VCaP (cell line): ENCODE measurements around the gene C1orf210.
A peak's percentile ranks its signal among the peaks of the same experiment; 100 is the strongest.

Experiments
- H3K27ac ChIP-seq: fragments of 450-650 bp; 2 replicates; pipeline ENCODE4 v1.5.1; 2017
- TF ChIP-seq, protein P1 (sequence below): fragments of 450-650 bp; conservative IDR thresholded peaks from 2 replicates; pipeline ENCODE4 v1.5.1; 2017; ENCODE audit warnings: mild to moderate bottlenecking, moderate library complexity

C1orf210 gene

DNA sequence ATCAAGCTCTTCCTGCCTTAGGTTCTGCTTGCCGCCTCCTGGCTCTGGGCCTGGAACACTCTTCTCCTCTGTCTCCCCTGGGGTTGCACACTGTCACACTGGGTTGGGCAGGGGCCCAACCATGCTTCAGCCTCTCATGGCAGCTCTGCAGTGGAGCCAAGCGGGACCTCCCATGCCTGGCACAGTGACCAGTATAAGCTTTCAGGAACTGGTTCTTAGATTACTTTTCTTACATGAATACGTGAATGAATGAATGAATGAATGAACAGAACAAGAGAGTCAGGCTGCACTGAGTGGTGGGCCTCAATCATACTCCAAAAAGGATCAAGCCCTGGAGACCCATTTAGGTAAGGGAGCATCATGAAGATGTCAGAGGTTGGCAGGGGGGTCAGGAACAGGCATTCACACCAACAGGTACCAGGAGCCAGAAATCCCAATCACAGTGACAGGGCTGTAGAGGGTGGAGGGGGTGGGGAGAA lies 46.4 kb downstream of the C1orf210 start:
- H3K27ac ChIP-seq: no peak overlapping the region
- TF ChIP-seq, protein P1, sequence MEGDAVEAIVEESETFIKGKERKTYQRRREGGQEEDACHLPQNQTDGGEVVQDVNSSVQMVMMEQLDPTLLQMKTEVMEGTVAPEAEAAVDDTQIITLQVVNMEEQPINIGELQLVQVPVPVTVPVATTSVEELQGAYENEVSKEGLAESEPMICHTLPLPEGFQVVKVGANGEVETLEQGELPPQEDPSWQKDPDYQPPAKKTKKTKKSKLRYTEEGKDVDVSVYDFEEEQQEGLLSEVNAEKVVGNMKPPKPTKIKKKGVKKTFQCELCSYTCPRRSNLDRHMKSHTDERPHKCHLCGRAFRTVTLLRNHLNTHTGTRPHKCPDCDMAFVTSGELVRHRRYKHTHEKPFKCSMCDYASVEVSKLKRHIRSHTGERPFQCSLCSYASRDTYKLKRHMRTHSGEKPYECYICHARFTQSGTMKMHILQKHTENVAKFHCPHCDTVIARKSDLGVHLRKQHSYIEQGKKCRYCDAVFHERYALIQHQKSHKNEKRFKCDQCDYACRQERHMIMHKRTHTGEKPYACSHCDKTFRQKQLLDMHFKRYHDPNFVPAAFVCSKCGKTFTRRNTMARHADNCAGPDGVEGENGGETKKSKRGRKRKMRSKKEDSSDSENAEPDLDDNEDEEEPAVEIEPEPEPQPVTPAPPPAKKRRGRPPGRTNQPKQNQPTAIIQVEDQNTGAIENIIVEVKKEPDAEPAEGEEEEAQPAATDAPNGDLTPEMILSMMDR: no peak

DNA sequence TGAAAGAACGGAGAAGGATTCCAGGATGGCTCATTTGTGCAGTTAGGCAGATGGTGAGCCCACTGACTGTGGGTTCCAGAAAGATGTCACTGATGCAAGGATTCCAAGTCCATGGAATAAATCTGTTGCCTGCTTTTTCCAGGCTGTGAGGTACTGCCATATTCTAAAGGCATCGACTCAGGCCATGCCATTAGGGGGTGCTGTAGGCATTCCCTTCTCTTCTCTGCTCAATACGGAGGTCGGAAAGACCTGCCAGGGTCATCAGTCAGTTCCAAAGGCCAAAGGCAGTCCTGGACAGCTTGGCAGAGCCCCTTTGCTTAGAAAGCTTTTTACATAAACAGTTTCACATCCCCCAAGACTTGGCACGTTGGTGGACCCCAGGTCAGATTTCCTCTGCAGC lies 47.3 kb downstream of the C1orf210 start:
- peak overlapping the region; percentile 99; the same call in 1 of the 2 replicates for H3K27ac ChIP-seq
- TF ChIP-seq, protein P1: peak; percentile 55

DNA sequence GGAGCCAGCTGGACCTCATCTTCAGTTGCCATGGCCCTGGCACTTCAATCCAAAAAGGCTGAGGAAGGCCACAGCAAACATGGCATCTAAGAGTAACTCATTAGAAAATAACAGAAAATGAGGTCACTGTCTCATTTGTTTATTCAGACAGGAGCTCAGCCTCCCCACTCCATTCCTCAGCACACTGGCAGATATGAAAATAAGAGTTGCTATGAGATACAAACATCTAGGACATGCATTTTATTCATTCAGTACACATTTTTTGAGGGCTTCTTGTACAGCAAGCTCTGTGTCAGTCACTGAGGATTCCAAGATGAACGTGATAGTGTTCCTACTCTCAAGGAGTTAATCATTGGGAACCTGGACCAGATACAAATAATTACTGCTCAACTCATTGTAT lies 48.3 kb downstream of the C1orf210 start:
- H3K27ac ChIP-seq: peak overlapping the region; percentile 99
- TF ChIP-seq, protein P1: no peak

DNA sequence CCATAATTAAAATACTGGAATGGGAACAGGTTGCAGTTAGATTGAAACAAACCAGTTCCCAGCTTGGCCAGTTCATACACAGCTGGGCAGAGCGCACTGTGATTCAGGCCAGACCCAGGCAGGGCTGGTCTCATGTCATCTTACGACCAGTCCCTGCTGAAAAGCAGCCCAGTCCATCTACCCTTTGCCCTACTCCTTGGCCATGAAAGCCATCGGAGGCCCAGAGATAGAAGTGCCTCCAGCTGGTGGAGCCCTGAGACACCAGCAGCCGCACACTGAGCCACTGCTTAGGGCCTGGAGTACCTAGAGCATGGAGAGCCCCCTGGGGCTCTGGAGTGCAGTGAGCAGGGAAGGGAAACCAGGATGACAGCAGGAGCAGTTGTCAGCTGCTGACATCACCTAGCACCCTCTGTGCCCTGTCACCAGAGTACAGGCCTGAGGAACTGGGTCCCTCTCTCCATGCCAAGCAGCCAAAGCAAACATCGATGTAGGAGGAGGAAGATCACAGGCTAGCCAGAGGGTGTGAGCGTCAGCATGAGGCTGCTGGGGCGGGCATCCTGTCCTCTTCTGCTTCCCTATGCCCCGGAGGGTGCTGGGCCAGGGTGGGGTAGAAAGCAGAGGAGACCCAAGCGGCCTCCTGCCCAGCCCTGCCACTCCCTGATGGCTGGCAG lies 49.8 kb downstream of the C1orf210 start:
- H3K27ac ChIP-seq: peak overlapping the region; percentile 99
- TF ChIP-seq, protein P1: no peak

DNA sequence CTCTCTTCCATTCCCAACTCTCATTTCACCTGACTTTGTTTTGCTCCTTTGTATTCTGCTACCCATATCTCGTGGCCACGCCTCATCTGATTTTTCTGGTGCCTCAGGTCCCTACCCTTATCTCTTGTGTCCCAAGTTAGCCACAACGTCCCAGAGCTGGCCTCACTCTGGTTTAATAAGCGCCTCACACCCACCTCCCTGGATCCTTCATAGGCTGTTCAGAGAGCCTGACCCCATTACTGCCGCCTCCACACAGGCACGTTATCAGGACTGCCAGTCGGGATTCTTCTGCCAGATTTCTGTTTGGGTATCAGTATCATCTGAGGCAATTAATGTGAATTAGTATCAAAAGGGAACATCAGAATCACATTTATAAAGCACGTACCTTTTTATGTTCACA lies 50.3 kb downstream of the C1orf210 start:
- TF ChIP-seq, protein P1: no peak

DNA sequence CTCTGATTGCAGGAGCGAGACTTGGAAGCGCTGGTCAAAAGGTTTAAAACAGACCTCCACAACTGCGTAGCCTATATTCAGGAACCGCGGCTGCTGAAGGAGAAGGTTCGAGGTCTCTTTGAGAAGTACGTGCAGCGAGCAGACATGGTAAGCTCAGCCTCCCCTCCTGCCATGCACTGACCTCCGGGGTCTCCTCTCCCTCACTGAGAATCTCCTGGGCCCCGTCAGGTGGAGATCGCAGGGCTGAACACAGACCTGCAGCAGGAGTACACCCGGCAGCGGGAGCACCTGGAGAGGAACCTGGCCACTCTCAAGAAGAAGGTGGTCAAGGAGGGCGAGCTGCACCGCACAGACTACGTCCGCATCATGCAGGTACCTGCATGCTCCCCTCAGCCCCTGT lies 51.1 kb downstream of the C1orf210 start:
- TF ChIP-seq, protein P1: no peak
- peak overlapping the region; percentile 99 for H3K27ac ChIP-seq

More for the DNA sequence above, 50.3 kb downstream of the C1orf210 start:
- H3K27ac ChIP-seq: peak overlapping the region; percentile 99

DNA sequence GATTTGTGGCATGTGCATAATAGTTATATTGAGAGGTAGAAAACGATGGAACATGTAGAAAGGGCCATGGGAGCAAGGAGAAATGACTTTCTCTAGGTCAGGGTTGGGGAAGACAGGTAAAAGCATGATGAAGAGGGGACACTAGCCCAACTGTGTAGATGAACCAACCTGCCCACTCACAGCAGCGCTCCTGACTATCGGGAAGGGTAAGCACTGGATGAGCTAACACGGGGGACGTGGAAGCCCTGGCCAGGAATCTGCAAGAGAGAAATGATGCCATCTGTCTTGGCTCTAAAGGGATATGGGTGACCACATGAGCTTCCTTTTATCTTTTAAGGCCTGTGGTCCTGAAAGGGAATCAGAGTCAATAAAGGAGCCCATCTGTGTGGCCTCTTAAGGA lies 51.8 kb downstream of the C1orf210 start:
- H3K27ac ChIP-seq: peak overlapping the region; percentile 99
- TF ChIP-seq, protein P1: no peak
